ENCODE results near the gene EXOC6B. TPM values are rescaled to one million over a fixed set of nuclear protein-coding genes. Genes with fewer than 3 reads are reported as not detected.

EXOC6B gene
- total RNA-seq, 4 donors from 2014 or later, result 14.6 to 49.6 (median 19.3) TPM

DNA sequence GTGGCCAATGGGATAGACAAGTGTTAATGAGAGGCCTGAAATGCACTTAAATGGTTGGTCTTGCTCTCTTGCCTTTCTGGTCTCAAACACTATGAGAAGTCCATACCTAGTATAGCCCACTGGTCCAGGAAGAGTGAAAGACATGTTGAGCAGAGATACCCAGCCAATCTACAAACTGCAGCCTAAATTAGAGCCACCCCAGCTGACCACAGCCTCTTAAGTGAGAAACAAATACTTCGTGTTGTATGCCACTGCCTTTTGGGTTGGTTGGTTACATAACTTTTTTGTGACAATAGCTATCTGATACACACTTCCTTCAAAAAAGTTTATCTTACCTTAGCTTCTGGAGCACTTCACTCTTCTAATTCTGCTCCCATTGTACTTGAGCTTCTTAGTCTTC is 8.8 kb upstream of the EXOC6B start:
- in situ Hi-C loops (cut with MboI; ENCODE audit: low sequenced_read_pairs in 4 of 4), result no loop called here
- intact Hi-C loops (cut with DNase I; ENCODE audit: low total_unique reads), result no loop called here
- DNase-seq (no peak), ATAC-seq (no peak)
- H3K36me3 ChIP-seq, result no peaks in the 10 kb centered on the region
- H3K27ac ChIP-seq, result no peak overlapping the region
- no peaks in the 10 kb centered on the region for H3K4me1 ChIP-seq
- H3K4me3 ChIP-seq, result no peak overlapping the region
- TF ChIP-seq POLR2A (IDR thresholded peaks at IDR 0.05), result no peak
- TF ChIP-seq, protein P1, sequence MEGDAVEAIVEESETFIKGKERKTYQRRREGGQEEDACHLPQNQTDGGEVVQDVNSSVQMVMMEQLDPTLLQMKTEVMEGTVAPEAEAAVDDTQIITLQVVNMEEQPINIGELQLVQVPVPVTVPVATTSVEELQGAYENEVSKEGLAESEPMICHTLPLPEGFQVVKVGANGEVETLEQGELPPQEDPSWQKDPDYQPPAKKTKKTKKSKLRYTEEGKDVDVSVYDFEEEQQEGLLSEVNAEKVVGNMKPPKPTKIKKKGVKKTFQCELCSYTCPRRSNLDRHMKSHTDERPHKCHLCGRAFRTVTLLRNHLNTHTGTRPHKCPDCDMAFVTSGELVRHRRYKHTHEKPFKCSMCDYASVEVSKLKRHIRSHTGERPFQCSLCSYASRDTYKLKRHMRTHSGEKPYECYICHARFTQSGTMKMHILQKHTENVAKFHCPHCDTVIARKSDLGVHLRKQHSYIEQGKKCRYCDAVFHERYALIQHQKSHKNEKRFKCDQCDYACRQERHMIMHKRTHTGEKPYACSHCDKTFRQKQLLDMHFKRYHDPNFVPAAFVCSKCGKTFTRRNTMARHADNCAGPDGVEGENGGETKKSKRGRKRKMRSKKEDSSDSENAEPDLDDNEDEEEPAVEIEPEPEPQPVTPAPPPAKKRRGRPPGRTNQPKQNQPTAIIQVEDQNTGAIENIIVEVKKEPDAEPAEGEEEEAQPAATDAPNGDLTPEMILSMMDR (IDR thresholded peaks at IDR 0.05 in 4 of 5, conservative IDR thresholded peaks at IDR 0.05 in 1 of 5), result no peak
- no peaks in the 10 kb centered on the region for H3K27me3 ChIP-seq
- H3K9me3 ChIP-seq, result no peaks in the 10 kb centered on the region

- no peak overlapping the region for H3K27ac ChIP-seq
- H3K4me1 ChIP-seq, result no peaks in the 10 kb centered on the region
- no peaks in the 10 kb centered on the region for H3K36me3 ChIP-seq
- in situ Hi-C loops (cut with MboI; ENCODE audit: low sequenced_read_pairs in 4 of 4), result no loop called here
- H3K9me3 ChIP-seq, result no peaks in the 10 kb centered on the region
- no peak overlapping the region for H3K4me3 ChIP-seq
- intact Hi-C loops (cut with DNase I; ENCODE audit: low total_unique reads), result no loop called here
- no peak for ATAC-seq
- TF ChIP-seq, protein P1 (IDR thresholded peaks at IDR 0.05 in 4 of 5, conservative IDR thresholded peaks at IDR 0.05 in 1 of 5), result no peak
- TF ChIP-seq POLR2A (IDR thresholded peaks at IDR 0.05), result no peak
- no peaks in the 10 kb centered on the region for H3K27me3 ChIP-seq
- no peak for DNase-seq
Measured at GRCh38 chr2:72833084-72833714, 7.4 kb upstream of the EXOC6B start.

GRCh38 chr2:72830273-72830672 is 4.4 kb upstream of the EXOC6B start:
- TF ChIP-seq, protein P1 (IDR thresholded peaks at IDR 0.05 in 4 of 5, conservative IDR thresholded peaks at IDR 0.05 in 1 of 5), result no peak
- no peak for TF ChIP-seq POLR2A (IDR thresholded peaks at IDR 0.05)
- no peak for ATAC-seq
- intact Hi-C loops (cut with DNase I; ENCODE audit: low total_unique reads) (no loop called here), in situ Hi-C loops (cut with MboI; ENCODE audit: low sequenced_read_pairs in 4 of 4) (no loop called here)
- Histone ChIP-seq H3K27me3 (no peaks in the 10 kb centered on the region), H3K4me1 (peaks cover 0 to 4% of the 10 kb centered on the region in 2 donors), H3K27ac (no peak overlapping the region), H3K9me3 (no peaks in the 10 kb centered on the region), H3K36me3 (no peaks in the 10 kb centered on the region), H3K4me3 (no peak overlapping the region)
- DNase-seq, result no peak

- H3K36me3 ChIP-seq, result no peaks in the 10 kb centered on the region
- TF ChIP-seq, protein P1 (IDR thresholded peaks at IDR 0.05 in 4 of 5, conservative IDR thresholded peaks at IDR 0.05 in 1 of 5), result no peak
- TF ChIP-seq POLR2A (IDR thresholded peaks at IDR 0.05), result no peak
- DNase-seq (no peak), ATAC-seq (no peak)
- no peaks in the 10 kb centered on the region for H3K27me3 ChIP-seq
- in situ Hi-C loops (cut with MboI; ENCODE audit: low sequenced_read_pairs in 4 of 4), result no loop called here
- intact Hi-C loops (cut with DNase I; ENCODE audit: low total_unique reads), result no loop called here
- no peak overlapping the region for H3K27ac ChIP-seq
- H3K4me1 ChIP-seq, result peaks cover 8 to 11% of the 10 kb centered on the region in 2 donors
- H3K9me3 ChIP-seq, result no peaks in the 10 kb centered on the region
- H3K4me3 ChIP-seq, result no peak overlapping the region
Measured at GRCh38 chr2:72828840-72829507, 3.1 kb upstream of the EXOC6B start.

All from gastrocnemius medialis (tissue), 4 donors.